Measurements from ENCODE around the gene VGF. TPM values are rescaled to one million over a fixed set of nuclear protein-coding genes. Genes with fewer than 3 reads are reported as not detected.
"Not testable (repeated sequence)": the region's sequence is repeated elsewhere in the genome, so short reads cannot be mapped to it uniquely, and the experiment has no call there.

VGF gene
- total RNA-seq, 1 donor from 2014 or later = 8.7 TPM

GRCh38 chr7:101113836-101114235 lies 51.5 kb downstream of the VGF start:
- DNase-seq (ENCODE audit: low read depth, low spot score) = no peak
- Mint-ChIP-seq H3K27ac (ENCODE audit: unreplicated experiment) (no peak overlapping the region), H3K4me1 (no peaks in the 10 kb centered on the region), H3K4me3 (no peak overlapping the region), H3K9me3 (no peaks in the 10 kb centered on the region), H3K36me3 (ENCODE audit: low read depth) (no peaks in the 10 kb centered on the region), H3K27me3 (ENCODE audit: low read depth) (no peaks in the 10 kb centered on the region)
- TF ChIP-seq CTCF (conservative IDR thresholded peaks at IDR 0.05) = no peak

- H3K36me3 Mint-ChIP-seq (ENCODE audit: low read depth); H3K9me3 Mint-ChIP-seq; H3K4me3 Mint-ChIP-seq; H3K27ac Mint-ChIP-seq (ENCODE audit: unreplicated experiment); H3K27me3 Mint-ChIP-seq (ENCODE audit: low read depth); H3K4me1 Mint-ChIP-seq; DNase-seq (ENCODE audit: low read depth, low spot score): not testable (repeated sequence)
Observed at GRCh38 chr7:101113140-101113539, 52.2 kb downstream of the VGF start.

Small RNA genes lying within 50 kb of the gene (microRNA-seq; reads per million reads assigned to microRNA genes)
- gene MIR4653 = not detected

Other genes starting within 250 kb of the VGF start
- 0.16 TPM in 1 of 2 replicates, not detected in the other for gene MUC3A, start 216.0 kb downstream of the VGF start, total RNA-seq
- gene MUC12, start 196.0 kb downstream of the VGF start, total RNA-seq = 4.9 and 7.8 TPM in 2 replicates
- not detected in 2 replicates for gene MUC17, start 145.5 kb downstream of the VGF start, total RNA-seq
- 16.0 and 17.2 TPM in 2 replicates for gene TRIM56, start 80.1 kb downstream of the VGF start, total RNA-seq
- 0.07 TPM in 1 of 2 replicates, not detected in the other for gene SERPINE1, start 38.5 kb downstream of the VGF start, total RNA-seq
- 78.8 and 90.1 TPM in 2 replicates for gene AP1S1, start 11.1 kb downstream of the VGF start, total RNA-seq
- gene NAT16, start 14.7 kb upstream of the VGF start, total RNA-seq = 0.70 and 1.7 TPM in 2 replicates
- gene MOGAT3, start 35.5 kb upstream of the VGF start, total RNA-seq = not detected in 2 replicates
- 86.9 and 98.0 TPM in 2 replicates for gene PLOD3, start 52.0 kb upstream of the VGF start, total RNA-seq
- 53.3 and 53.7 TPM in 2 replicates for gene ZNHIT1, start 52.6 kb upstream of the VGF start, total RNA-seq
- gene CLDN15, start 72.2 kb upstream of the VGF start, total RNA-seq = 9.1 and 10.4 TPM in 2 replicates
- gene FIS1, start 79.5 kb upstream of the VGF start, total RNA-seq = 104 and 106 TPM in 2 replicates
- 48.0 and 54.3 TPM in 2 replicates for gene IFT22, start 156.2 kb upstream of the VGF start, total RNA-seq
- 38.3 and 39.2 TPM in 2 replicates for gene COL26A1, start 197.3 kb upstream of the VGF start, total RNA-seq

Data from neural crest cell (in vitro differentiated cells).